IPS-11a (cell line): ENCODE measurements around the gene HPCAL1.

Source experiments
- H3K4me3 ChIP-seq: one replicate; pipeline ENCODE4 v1.5.1; 2013; ENCODE audit warnings: low read depth, low read length, control low read depth

HPCAL1 gene

GRCh38 chr2:10269291-10269690, 33.4 kb upstream of the HPCAL1 start:
- no peak overlapping the region for H3K4me3 ChIP-seq

GRCh38 chr2:10269711-10270610, 32.7 kb upstream of the HPCAL1 start:
- H3K4me3 ChIP-seq: no peak overlapping the region

GRCh38 chr2:10271509-10271908, 31.2 kb upstream of the HPCAL1 start:
- H3K4me3 ChIP-seq: no peak overlapping the region

- H3K4me3 ChIP-seq: no peak overlapping the region
Observed at GRCh38 chr2:10271946-10272345, 30.8 kb upstream of the HPCAL1 start.

- H3K4me3 ChIP-seq: no peak overlapping the region
Observed at GRCh38 chr2:10272464-10272863, 30.2 kb upstream of the HPCAL1 start.

- no peak overlapping the region for H3K4me3 ChIP-seq
Observed at GRCh38 chr2:10273215-10274175, 29.2 kb upstream of the HPCAL1 start.

GRCh38 chr2:10274376-10274775, 28.3 kb upstream of the HPCAL1 start:
- no peak overlapping the region for H3K4me3 ChIP-seq

- no peak overlapping the region for H3K4me3 ChIP-seq
Observed at GRCh38 chr2:10274983-10275802, 27.5 kb upstream of the HPCAL1 start.

GRCh38 chr2:10276481-10277292, 26.0 kb upstream of the HPCAL1 start:
- H3K4me3 ChIP-seq: no peak overlapping the region

GRCh38 chr2:10277293-10278028, 25.2 kb upstream of the HPCAL1 start:
- no peak overlapping the region for H3K4me3 ChIP-seq

- no peak overlapping the region for H3K4me3 ChIP-seq
Observed at GRCh38 chr2:10278029-10278762, 24.5 kb upstream of the HPCAL1 start.

GRCh38 chr2:10278763-10279471, 23.8 kb upstream of the HPCAL1 start:
- no peak overlapping the region for H3K4me3 ChIP-seq

- H3K4me3 ChIP-seq: no peak overlapping the region
Observed at GRCh38 chr2:10279472-10279870, 23.2 kb upstream of the HPCAL1 start.

- no peak overlapping the region for H3K4me3 ChIP-seq
Observed at GRCh38 chr2:10279946-10280463, 22.7 kb upstream of the HPCAL1 start.

GRCh38 chr2:10281891-10282290, 20.8 kb upstream of the HPCAL1 start:
- no peak overlapping the region for H3K4me3 ChIP-seq

GRCh38 chr2:10282611-10283105, 20.0 kb upstream of the HPCAL1 start:
- H3K4me3 ChIP-seq: no peak overlapping the region
